GM21786 (cell line): Measurements from ENCODE around the gene PRDM16.
"Not testable (repeated sequence)": the region's sequence is repeated elsewhere in the genome, so short reads cannot be mapped to it uniquely, and the experiment has no call there.

Experiments
- ATAC-seq: cut with Tn5 transposase; IDR thresholded peaks from one replicate; pipeline ENCODE4 v1.9.1; 2021; ENCODE audit not compliant: unreplicated experiment

The PRDM16 gene

GRCh38 chr1:3159121-3159520, 90.1 kb downstream of the PRDM16 start:
- ATAC-seq: no peak

GRCh38 chr1:3159996-3160395, 91.0 kb downstream of the PRDM16 start:
- ATAC-seq: no peak

- ATAC-seq: no peak
Observed at GRCh38 chr1:3160647-3161145, 91.7 kb downstream of the PRDM16 start.

GRCh38 chr1:3161176-3161840, 92.3 kb downstream of the PRDM16 start:
- ATAC-seq: no peak

GRCh38 chr1:3162322-3162882, 93.4 kb downstream of the PRDM16 start:
- ATAC-seq: no peak

GRCh38 chr1:3163356-3163755, 94.4 kb downstream of the PRDM16 start:
- no peak for ATAC-seq

GRCh38 chr1:3164671-3165070, 95.7 kb downstream of the PRDM16 start:
- ATAC-seq: no peak

- not testable (repeated sequence) for ATAC-seq
Observed at GRCh38 chr1:3165189-3165588, 96.2 kb downstream of the PRDM16 start.

GRCh38 chr1:3166206-3166918, 97.4 kb downstream of the PRDM16 start:
- no peak for ATAC-seq

- ATAC-seq: no peak
Observed at GRCh38 chr1:3167255-3167654, 98.3 kb downstream of the PRDM16 start.

GRCh38 chr1:3168678-3169077, 99.7 kb downstream of the PRDM16 start:
- ATAC-seq: no peak

- no peak for ATAC-seq
Observed at GRCh38 chr1:3169665-3170356, 100.8 kb downstream of the PRDM16 start.

GRCh38 chr1:3170561-3171453, 101.8 kb downstream of the PRDM16 start:
- ATAC-seq: no peak

GRCh38 chr1:3171761-3172160, 102.8 kb downstream of the PRDM16 start:
- no peak for ATAC-seq

GRCh38 chr1:3172431-3173380, 103.7 kb downstream of the PRDM16 start:
- no peak for ATAC-seq

- no peak for ATAC-seq
Observed at GRCh38 chr1:3173381-3173980, 104.5 kb downstream of the PRDM16 start.

GRCh38 chr1:3174487-3175247, 105.7 kb downstream of the PRDM16 start:
- ATAC-seq: no peak

- ATAC-seq: no peak
Observed at GRCh38 chr1:3175486-3175885, 106.5 kb downstream of the PRDM16 start.
